ENCODE results near the gene MACROD2. TPM values are rescaled to one million over a fixed set of nuclear protein-coding genes. Genes with fewer than 3 reads are reported as not detected.
A peak's percentile ranks its signal among the peaks of the same experiment; 100 is the strongest.

The MACROD2 gene
- total RNA-seq, 1 experiment from 2014 or later, result 1.3 TPM

- in situ Hi-C loops (cut with HindIII; ENCODE audit: low pct_unique_long_range_greater_than_20kb, low sequenced_read_pairs), result no loop called here
Measured at GRCh38 chr20:14336686-14337085, 341.4 kb downstream of the MACROD2 start.

GRCh38 chr20:14337400-14338171 is 342.3 kb downstream of the MACROD2 start, which contains the start of gene FLRT3:
Gene FLRT3 (minus strand): TSS chr20:14337612. CDS start chr20:14327506, 10,106 bp downstream.
- in situ Hi-C loops (cut with HindIII; ENCODE audit: low pct_unique_long_range_greater_than_20kb, low sequenced_read_pairs), result no loop called here

More at GRCh38 chr20:14336686-14337085, 341.4 kb downstream of the MACROD2 start:
- peak; percentile 35 for DNase-seq (ENCODE audit: low read depth, low spot score)

GRCh38 chr20:14341801-14342200 is 346.5 kb downstream of the MACROD2 start:
- in situ Hi-C loops (cut with HindIII; ENCODE audit: low pct_unique_long_range_greater_than_20kb, low sequenced_read_pairs), result no loop called here
- DNase-seq (ENCODE audit: low read depth, low spot score), result no peak

More at GRCh38 chr20:14337400-14338171, 342.3 kb downstream of the MACROD2 start, which contains the start of gene FLRT3:
- DNase-seq (ENCODE audit: low read depth, low spot score), result peak; percentile 96

GRCh38 chr20:14342918-14343317 is 347.6 kb downstream of the MACROD2 start:
- in situ Hi-C loops (cut with HindIII; ENCODE audit: low pct_unique_long_range_greater_than_20kb, low sequenced_read_pairs), result no loop called here
- DNase-seq (ENCODE audit: low read depth, low spot score), result peak; percentile 16

- DNase-seq (ENCODE audit: low read depth, low spot score), result no peak
- in situ Hi-C loops (cut with HindIII; ENCODE audit: low pct_unique_long_range_greater_than_20kb, low sequenced_read_pairs), result no loop called here
Measured at GRCh38 chr20:14343491-14344065, 348.3 kb downstream of the MACROD2 start.

GRCh38 chr20:14344746-14345145 is 349.4 kb downstream of the MACROD2 start:
- in situ Hi-C loops (cut with HindIII; ENCODE audit: low pct_unique_long_range_greater_than_20kb, low sequenced_read_pairs), result no loop called here
- peak; percentile 61 for DNase-seq (ENCODE audit: low read depth, low spot score)

- DNase-seq (ENCODE audit: low read depth, low spot score), result no peak
- in situ Hi-C loops (cut with HindIII; ENCODE audit: low pct_unique_long_range_greater_than_20kb, low sequenced_read_pairs), result no loop called here
Measured at GRCh38 chr20:14355791-14356190, 360.5 kb downstream of the MACROD2 start.

GRCh38 chr20:14360416-14360815 is 365.1 kb downstream of the MACROD2 start:
- in situ Hi-C loops (cut with HindIII; ENCODE audit: low pct_unique_long_range_greater_than_20kb, low sequenced_read_pairs), result no loop called here
- DNase-seq (ENCODE audit: low read depth, low spot score), result no peak

- DNase-seq (ENCODE audit: low read depth, low spot score), result no peak
- in situ Hi-C loops (cut with HindIII; ENCODE audit: low pct_unique_long_range_greater_than_20kb, low sequenced_read_pairs), result no loop called here
Measured at GRCh38 chr20:14361509-14362345, 366.4 kb downstream of the MACROD2 start.

- in situ Hi-C loops (cut with HindIII; ENCODE audit: low pct_unique_long_range_greater_than_20kb, low sequenced_read_pairs), result no loop called here
- no peak for DNase-seq (ENCODE audit: low read depth, low spot score)
Measured at GRCh38 chr20:14374196-14374595, 378.9 kb downstream of the MACROD2 start.

- peak; percentile 19 for DNase-seq (ENCODE audit: low read depth, low spot score)
- in situ Hi-C loops (cut with HindIII; ENCODE audit: low pct_unique_long_range_greater_than_20kb, low sequenced_read_pairs), result no loop called here
Measured at GRCh38 chr20:14375416-14375985, 380.2 kb downstream of the MACROD2 start.

- no peak for DNase-seq (ENCODE audit: low read depth, low spot score)
Measured at GRCh38 chr20:14378326-14378725, 383.0 kb downstream of the MACROD2 start.

GRCh38 chr20:14383335-14383734 is 388.0 kb downstream of the MACROD2 start:
- in situ Hi-C loops (cut with HindIII; ENCODE audit: low pct_unique_long_range_greater_than_20kb, low sequenced_read_pairs), result no loop called here
- DNase-seq (ENCODE audit: low read depth, low spot score), result no peak

More at GRCh38 chr20:14378326-14378725, 383.0 kb downstream of the MACROD2 start:
- in situ Hi-C loops (cut with HindIII; ENCODE audit: low pct_unique_long_range_greater_than_20kb, low sequenced_read_pairs), result no loop called here

GRCh38 chr20:14384416-14385175 is 389.3 kb downstream of the MACROD2 start:
- in situ Hi-C loops (cut with HindIII; ENCODE audit: low pct_unique_long_range_greater_than_20kb, low sequenced_read_pairs), result no loop called here
- no peak for DNase-seq (ENCODE audit: low read depth, low spot score)

GRCh38 chr20:14385176-14385740 is 389.9 kb downstream of the MACROD2 start:
- no peak for DNase-seq (ENCODE audit: low read depth, low spot score)
- in situ Hi-C loops (cut with HindIII; ENCODE audit: low pct_unique_long_range_greater_than_20kb, low sequenced_read_pairs), result no loop called here

- in situ Hi-C loops (cut with HindIII; ENCODE audit: low pct_unique_long_range_greater_than_20kb, low sequenced_read_pairs), result no loop called here
Measured at GRCh38 chr20:14386726-14387125, 391.4 kb downstream of the MACROD2 start.

More at GRCh38 chr20:14386726-14387125, 391.4 kb downstream of the MACROD2 start:
- DNase-seq (ENCODE audit: low read depth, low spot score), result no peak
